RWPE2 (cell line): ENCODE data around the gene NDUFA6.

Source experiments
- ATAC-seq: fragments of 200-7000 bp; cut with Tn5 transposase; 3 replicates; pipeline ENCODE4 v1.9.1; 2021; ENCODE audit warnings: low read depth
- DNase-seq: peaks from one replicate; pipeline ENCODE4 v3.0.0-alpha.2; 2020; ENCODE audit warnings: low spot score
- H3K27ac ChIP-seq: fragments of 450-650 bp; 2 replicates; pipeline ENCODE4 v1.5.1; 2017; ENCODE audit warnings: mild to moderate bottlenecking; ENCODE audit not compliant: poor library complexity, severe bottlenecking
- H3K27me3 ChIP-seq: fragments of 250-450 bp; sonication (Bioruptor Pico); 2 replicates; pipeline ENCODE4 v1.5.1; 2021; ENCODE audit warnings: mild to moderate bottlenecking, moderate library complexity; ENCODE audit not compliant: insufficient read depth, poor library complexity, severe bottlenecking
- H3K36me3 ChIP-seq: fragments of 250-450 bp; sonication (Bioruptor Pico); 2 replicates; pipeline ENCODE4 v1.5.1; 2020; ENCODE audit warnings: low read depth, mild to moderate bottlenecking, moderate library complexity
- H3K4me1 ChIP-seq: fragments of 250-450 bp; sonication (Bioruptor Pico); 2 replicates; pipeline ENCODE4 v1.5.1; 2021; ENCODE audit warnings: mild to moderate bottlenecking, moderate library complexity; ENCODE audit not compliant: insufficient read depth, poor library complexity, severe bottlenecking
- H3K4me3 ChIP-seq: fragments of 250-450 bp; sonication (Bioruptor Pico); 2 replicates; pipeline ENCODE4 v1.5.1; 2021; ENCODE audit warnings: mild to moderate bottlenecking, moderate library complexity; ENCODE audit not compliant: severe bottlenecking
- H3K9me3 ChIP-seq: fragments of 250-450 bp; sonication (Bioruptor Pico); 2 replicates; pipeline ENCODE4 v1.5.1; 2021; ENCODE audit warnings: mild to moderate bottlenecking, moderate library complexity; ENCODE audit not compliant: severe bottlenecking
- TF ChIP-seq, protein P1 (sequence below): fragments of 450-650 bp; IDR thresholded peaks from one replicate; pipeline ENCODE4 v1.5.1; 2017; ENCODE audit warnings: mild to moderate bottlenecking, moderate library complexity; ENCODE audit not compliant: poor library complexity, severe bottlenecking

NDUFA6 gene

DNA sequence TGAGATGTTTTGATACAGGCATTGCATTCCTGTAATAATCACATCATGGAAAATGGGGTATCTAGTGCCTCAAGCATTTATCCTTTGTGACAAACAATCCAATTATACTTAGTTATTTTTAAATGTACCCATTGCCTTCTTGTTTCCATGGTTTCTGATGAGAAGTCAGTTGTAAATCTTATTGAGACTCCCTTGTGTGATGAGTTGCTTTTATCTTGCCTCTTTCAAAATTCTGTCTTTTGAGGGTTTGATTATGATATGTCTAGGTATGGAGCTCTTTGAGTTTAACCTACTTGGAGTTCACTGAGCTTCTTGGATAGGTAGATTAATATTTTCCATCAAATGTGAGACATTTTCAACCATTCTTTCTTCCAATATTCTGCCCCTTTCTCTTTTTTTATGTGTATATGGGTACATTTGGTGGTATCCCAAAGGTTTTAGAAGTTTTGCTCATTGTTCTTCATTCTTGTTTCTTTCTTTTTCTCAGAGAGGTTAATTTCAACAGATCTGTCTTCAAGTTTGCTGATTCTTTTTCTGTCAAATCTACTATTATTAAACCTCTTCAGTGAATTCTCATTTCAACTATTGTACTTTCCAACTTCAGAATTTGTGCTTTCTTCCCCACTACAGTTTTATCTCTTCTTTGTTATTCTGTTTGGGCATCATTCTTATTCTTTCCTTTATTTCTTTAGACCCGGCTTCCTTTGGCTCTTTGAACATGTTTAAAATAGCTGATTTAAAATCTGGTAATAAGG lies 33.6 kb downstream of the NDUFA6 start:
- no peak for ATAC-seq
- Histone ChIP-seq H3K27me3 (no peaks in the 10 kb centered on the region), H3K9me3 (peaks cover 13% of the 10 kb centered on the region), H3K4me3 (no peak overlapping the region), H3K4me1 (no peaks in the 10 kb centered on the region), H3K27ac (no peak overlapping the region), H3K36me3 (peaks cover 8% of the 10 kb centered on the region; the same call in 1 of the 2 replicates)
- no peak for DNase-seq
- TF ChIP-seq, protein P1, sequence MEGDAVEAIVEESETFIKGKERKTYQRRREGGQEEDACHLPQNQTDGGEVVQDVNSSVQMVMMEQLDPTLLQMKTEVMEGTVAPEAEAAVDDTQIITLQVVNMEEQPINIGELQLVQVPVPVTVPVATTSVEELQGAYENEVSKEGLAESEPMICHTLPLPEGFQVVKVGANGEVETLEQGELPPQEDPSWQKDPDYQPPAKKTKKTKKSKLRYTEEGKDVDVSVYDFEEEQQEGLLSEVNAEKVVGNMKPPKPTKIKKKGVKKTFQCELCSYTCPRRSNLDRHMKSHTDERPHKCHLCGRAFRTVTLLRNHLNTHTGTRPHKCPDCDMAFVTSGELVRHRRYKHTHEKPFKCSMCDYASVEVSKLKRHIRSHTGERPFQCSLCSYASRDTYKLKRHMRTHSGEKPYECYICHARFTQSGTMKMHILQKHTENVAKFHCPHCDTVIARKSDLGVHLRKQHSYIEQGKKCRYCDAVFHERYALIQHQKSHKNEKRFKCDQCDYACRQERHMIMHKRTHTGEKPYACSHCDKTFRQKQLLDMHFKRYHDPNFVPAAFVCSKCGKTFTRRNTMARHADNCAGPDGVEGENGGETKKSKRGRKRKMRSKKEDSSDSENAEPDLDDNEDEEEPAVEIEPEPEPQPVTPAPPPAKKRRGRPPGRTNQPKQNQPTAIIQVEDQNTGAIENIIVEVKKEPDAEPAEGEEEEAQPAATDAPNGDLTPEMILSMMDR = no peak

DNA sequence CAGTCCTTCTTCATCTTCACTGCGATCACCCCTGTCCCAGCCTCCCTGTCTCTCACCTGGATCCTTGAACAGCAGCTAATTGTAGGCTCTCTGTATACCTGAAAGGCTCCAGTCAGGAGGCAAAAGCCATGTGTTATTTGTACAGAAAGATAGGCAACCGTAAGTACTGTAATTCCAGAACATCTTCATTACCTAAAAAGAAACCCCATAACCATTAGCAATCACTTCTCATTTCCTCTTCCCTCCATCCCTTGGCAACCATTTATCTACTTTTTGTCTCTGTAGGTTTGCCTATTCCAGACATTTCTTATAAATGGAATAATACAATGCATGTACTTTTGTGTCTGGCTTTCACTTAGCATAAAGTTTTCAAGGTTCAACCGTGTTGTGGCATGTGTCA lies 37.8 kb downstream of the NDUFA6 start:
- H3K4me3 ChIP-seq = no peak overlapping the region
- TF ChIP-seq, protein P1 = no peak
- no peak for DNase-seq
- no peaks in the 10 kb centered on the region for H3K4me1 ChIP-seq
- no peak overlapping the region for H3K27ac ChIP-seq
- peaks cover 13% of the 10 kb centered on the region for H3K9me3 ChIP-seq
- no peaks in the 10 kb centered on the region for H3K36me3 ChIP-seq
- no peak for ATAC-seq
- H3K27me3 ChIP-seq = no peaks in the 10 kb centered on the region

DNA sequence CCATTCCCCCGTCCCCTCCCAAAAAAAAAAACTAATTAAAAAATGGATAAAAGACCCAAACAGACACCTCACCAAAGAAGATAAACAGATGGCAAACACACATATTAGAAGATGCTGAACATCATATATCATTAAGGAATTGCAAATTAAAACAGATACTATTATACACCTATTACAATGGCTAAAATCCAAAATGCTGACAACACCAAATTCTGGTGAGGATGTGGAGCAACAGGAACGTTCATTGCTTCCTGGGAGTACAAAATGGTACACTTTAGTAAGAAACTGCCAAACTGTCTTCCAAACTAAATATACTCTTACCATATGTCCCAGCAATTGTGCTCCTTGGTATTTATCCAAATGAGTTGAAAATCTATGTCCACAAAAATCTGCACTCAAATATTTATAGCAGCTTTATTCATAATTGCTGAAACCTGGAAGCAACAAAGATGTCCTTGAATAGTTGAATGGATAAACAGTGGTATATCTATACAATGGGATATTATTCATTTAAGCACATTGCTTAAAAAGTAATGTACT lies 39.9 kb downstream of the NDUFA6 start:
- TF ChIP-seq, protein P1 = no peak
- H3K27ac ChIP-seq = no peak overlapping the region
- no peaks in the 10 kb centered on the region for H3K9me3 ChIP-seq
- H3K36me3 ChIP-seq = no peaks in the 10 kb centered on the region
- ATAC-seq (no peak), DNase-seq (no peak)
- no peak overlapping the region for H3K4me3 ChIP-seq
- no peaks in the 10 kb centered on the region for H3K27me3 ChIP-seq
- no peaks in the 10 kb centered on the region for H3K4me1 ChIP-seq

DNA sequence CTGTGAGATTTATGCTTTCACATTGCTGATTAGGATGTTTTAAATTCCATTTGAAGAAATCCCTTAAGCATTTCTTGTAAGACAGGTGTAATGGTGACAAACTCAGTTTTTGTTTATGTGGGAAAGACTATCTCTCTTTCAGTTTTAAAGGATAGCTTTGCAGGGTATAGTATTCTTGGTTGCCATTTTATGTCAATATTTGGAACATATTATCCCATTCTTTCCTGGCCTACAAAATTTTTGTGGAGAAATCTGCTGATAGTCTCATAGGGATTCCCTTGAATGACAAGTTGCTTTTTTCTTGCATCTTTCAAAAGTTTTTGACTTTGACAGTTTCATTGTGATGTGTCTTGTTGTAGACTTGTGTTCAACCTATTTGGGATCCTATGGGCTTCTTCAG lies 48.8 kb downstream of the NDUFA6 start:
- Histone ChIP-seq H3K27me3 (no peaks in the 10 kb centered on the region), H3K27ac (no peak overlapping the region), H3K9me3 (no peaks in the 10 kb centered on the region), H3K4me1 (no peaks in the 10 kb centered on the region), H3K36me3 (no peaks in the 10 kb centered on the region), H3K4me3 (no peak overlapping the region)
- DNase-seq = no peak
- TF ChIP-seq, protein P1 = no peak
- ATAC-seq = no peak

DNA sequence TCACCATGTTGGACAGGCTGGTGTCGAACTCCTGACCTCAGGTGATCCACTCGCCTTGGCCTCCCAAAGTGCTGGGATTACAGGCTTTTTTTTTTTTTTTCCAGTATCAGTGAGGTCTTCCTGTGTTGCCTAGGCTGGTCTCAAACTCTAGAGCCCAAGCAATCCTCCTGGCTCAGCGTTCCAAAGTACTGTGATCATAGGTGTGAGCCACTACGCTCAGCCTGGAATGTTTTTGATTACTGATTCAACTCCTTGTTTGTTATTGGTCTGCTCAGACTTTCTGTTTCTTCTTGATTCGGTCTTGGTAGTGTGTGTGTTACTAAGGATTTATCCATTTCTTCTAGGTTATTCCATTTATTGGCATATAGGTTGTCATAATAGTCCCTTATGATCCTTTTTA lies 51.3 kb downstream of the NDUFA6 start:
- Histone ChIP-seq H3K27ac (no peak overlapping the region), H3K36me3 (no peaks in the 10 kb centered on the region), H3K27me3 (no peaks in the 10 kb centered on the region), H3K9me3 (no peaks in the 10 kb centered on the region), H3K4me3 (no peak overlapping the region), H3K4me1 (no peaks in the 10 kb centered on the region)
- no peak for ATAC-seq
- no peak for DNase-seq
- TF ChIP-seq, protein P1 = no peak
